Transverse colon (tissue), 4 donors: Measurements from ENCODE around the gene MTCH2. TPM values are rescaled to one million over a fixed set of nuclear protein-coding genes. Genes with fewer than 3 reads are reported as not detected.

ENCODE experiments used
- DNase-seq: peaks from one replicate; pipeline ENCODE4 v3.0.0-alpha.2; 2019
- H3K27ac ChIP-seq, 4 donors: fragments of 200-600 bp; sonication (generic); 2 replicates each; pipeline ENCODE4 v1.5.1; 2016 to 2018; ENCODE audit warnings: inconsistent platforms in 4 of 4
- H3K27me3 ChIP-seq: fragments of 200-600 bp; sonication (generic); 2 replicates; pipeline ENCODE4 v1.5.1; 2017; ENCODE audit warnings: inconsistent platforms
- H3K36me3 ChIP-seq, 4 donors: fragments of 200-600 bp; sonication (generic); 2 replicates each; pipeline ENCODE4 v1.5.1; 2017 to 2019; ENCODE audit warnings: inconsistent platforms in 4 of 4
- H3K4me1 ChIP-seq, 4 donors: fragments of 200-600 bp; sonication (generic); 2 replicates each; pipeline ENCODE4 v1.5.1; 2017 to 2020; ENCODE audit warnings: inconsistent platforms in 4 of 4
- H3K4me3 ChIP-seq, 4 donors: fragments of 200-600 bp; sonication (generic); 1 replicate in 1 of 4; 2 replicates in 3 of 4; pipeline versions ENCODE4 v1.5.1 to v1.6.1; 2017 to 2019; ENCODE audit warnings: inconsistent platforms in 4 of 4
- H3K9me3 ChIP-seq, 2 donors: fragments of 200-600 bp; sonication (generic); 2 replicates each; pipeline ENCODE4 v1.5.1; 2017 to 2019; ENCODE audit warnings: inconsistent platforms in 2 of 2
- CTCF ChIP-seq, 5 experiments: fragments of 200-600 bp in 3 of 5; fragments of 450-650 bp in 2 of 5; sonication (generic) in 3 of 5; IDR thresholded peaks; 1 replicate in 2 of 5; 2 replicates in 3 of 5; pipeline ENCODE4 v1.5.1; 2016 to 2017; ENCODE audit warnings: antibody characterized with exemption in 5 of 5, inconsistent platforms in 3 of 5, mild to moderate bottlenecking in 2 of 5, moderate library complexity in 1 of 5
- EP300 ChIP-seq: sonication (generic); formaldehyde crosslinking; IDR thresholded peaks from one replicate; pipeline ENCODE4 v1.6.1; 2017; ENCODE audit warnings: antibody characterized with exemption, low read depth
- POLR2A ChIP-seq: fragments of 450-650 bp; IDR thresholded peaks from one replicate; pipeline ENCODE4 v1.6.1; 2016; ENCODE audit warnings: antibody characterized with exemption, mild to moderate bottlenecking, moderate library complexity
- POLR2AphosphoS5 ChIP-seq, 3 donors: sonication (generic); formaldehyde crosslinking; IDR thresholded peaks; one replicate each; pipeline ENCODE4 v1.6.1; 2016; ENCODE audit warnings: antibody characterized with exemption in 3 of 3
- WGBS, 2 donors: methylation state at CpG; one replicate each; pipeline ENCODE4 v1.1.5; 2018; ENCODE audit warnings: low coverage in 1 of 2; 5-methylcytosine and 5-hydroxymethylcytosine counted together
- in situ Hi-C, 4 donors: fragments of 200-750 bp; cut with MboI; loops; one replicate each; pipeline versions ENCODE4 v1.15.0 to v1.15.1; 2017; ENCODE audit warnings: low sequenced_read_pairs in 3 of 4, low pct_ligation_motif_present in 1 of 4, low pct_unique_long_range_greater_than_20kb in 1 of 4
- intact Hi-C: fragments of 100-400 bp; cut with DNase I; formaldehyde crosslinking; loops from one replicate; pipeline ENCODE4 v1.15.1; 2023; ENCODE audit warnings: low total_unique reads
- total RNA-seq, 4 donors: library from RNA; depleted of rRNA; stranded (reverse); fragments of >200 nt; gene quantifications; one replicate each; pipeline ENCODE4 v1.1.0, GENCODE V29; 2016

Gene MTCH2
- total RNA-seq, 4 donors from 2014 or later, result 21.5 to 92.2 (median 61.0) TPM

- peaks cover 0 to 9% (median 0%) of the 10 kb centered on the region in 4 donors for H3K4me1 ChIP-seq
- in situ Hi-C loops, result no loop called here
- H3K4me3 ChIP-seq, result no peak overlapping the region
- H3K27me3 ChIP-seq, result peaks cover 33% of the 10 kb centered on the region
- peaks cover 0 to 21% (median 9%) of the 10 kb centered on the region in 4 donors for H3K36me3 ChIP-seq
- TF ChIP-seq EP300, result no peak
- TF ChIP-seq CTCF (IDR thresholded peaks at IDR 0.05), result no peak
- TF ChIP-seq POLR2AphosphoS5 (IDR thresholded peaks at IDR 0.05), result no peak
- no peak for TF ChIP-seq POLR2A
- peak; percentile 41 for DNase-seq
- no peaks in the 10 kb centered on the region for H3K9me3 ChIP-seq
- H3K27ac ChIP-seq, result no peak overlapping the region
- intact Hi-C loops, result no loop called here
- 80% methylated on average over 8 of the region's 14 CpGs; no CpG with 5 or more reads in 1 of the 2 donors for WGBS, 2 donors
These were observed 54.5 kb downstream of the MTCH2 start for GRCh38 chr11:47587723-47588326.

GRCh38 chr11:47587039-47587716 is 55.2 kb downstream of the MTCH2 start:
- H3K27me3 ChIP-seq, result peaks cover 26% of the 10 kb centered on the region
- 47 to 67% methylated on average over 3 to 6 of the region's 6 CpGs for WGBS, 2 donors
- H3K4me1 ChIP-seq, result peaks cover 0 to 9% (median 0%) of the 10 kb centered on the region in 4 donors
- TF ChIP-seq CTCF (IDR thresholded peaks at IDR 0.05), result no peak
- no peak for TF ChIP-seq EP300
- no peak for TF ChIP-seq POLR2AphosphoS5 (IDR thresholded peaks at IDR 0.05)
- no peak for TF ChIP-seq POLR2A
- in situ Hi-C loops, result no loop called here
- H3K4me3 ChIP-seq, result no peak overlapping the region
- H3K36me3 ChIP-seq, result peaks cover 0 to 27% (median 12%) of the 10 kb centered on the region in 4 donors
- intact Hi-C loops, result no loop called here
- no peak overlapping the region for H3K27ac ChIP-seq
- no peaks in the 10 kb centered on the region for H3K9me3 ChIP-seq
- no peak for DNase-seq

GRCh38 chr11:47586098-47586855 is 56.1 kb downstream of the MTCH2 start, which contains the start of gene FAM180B:
Gene FAM180B (plus strand): TSS chr11:47586678. CDS start chr11:47586769, 91 bp downstream.
- WGBS, 2 donors, result 66 to 73% methylated on average over 5 to 11 of the region's 12 CpGs
- Histone ChIP-seq H3K27me3 (peaks cover 18% of the 10 kb centered on the region), H3K27ac (no peak within 1 kb of the TSS), H3K36me3 (peaks cover 0 to 36% (median 16%) of the 10 kb centered on the region in 4 donors), H3K9me3 (no peaks in the 10 kb centered on the region), H3K4me3 (no peak within 1 kb of the TSS), H3K4me1 (peaks cover 0 to 9% (median 0%) of the 10 kb centered on the region in 4 donors)
- in situ Hi-C loops, result no loop called here
- TF ChIP-seq EP300 (no peak), CTCF (IDR thresholded peaks at IDR 0.05) (no peak), POLR2AphosphoS5 (IDR thresholded peaks at IDR 0.05) (no peak), POLR2A (no peak)
- no peak for DNase-seq
- intact Hi-C loops, result no loop called here

GRCh38 chr11:47583844-47584243 is 58.5 kb downstream of the MTCH2 start:
- intact Hi-C loops (no loop called here), in situ Hi-C loops (no loop called here)
- DNase-seq, result no peak
- no peaks in the 10 kb centered on the region for H3K27me3 ChIP-seq
- H3K4me3 ChIP-seq, result no peak overlapping the region
- TF ChIP-seq POLR2A, result no peak
- TF ChIP-seq CTCF (IDR thresholded peaks at IDR 0.05), result no peak
- TF ChIP-seq POLR2AphosphoS5 (IDR thresholded peaks at IDR 0.05), result no peak
- TF ChIP-seq EP300, result no peak
- H3K9me3 ChIP-seq, result no peaks in the 10 kb centered on the region
- WGBS, 2 donors, result 90 to 94% methylated on average over 3 to 5 of the region's 5 CpGs
- H3K36me3 ChIP-seq, result peaks cover 0 to 43% (median 19%) of the 10 kb centered on the region in 4 donors
- H3K4me1 ChIP-seq, result peaks cover 5 to 13% (median 13%) of the 10 kb centered on the region in 4 donors
- H3K27ac ChIP-seq, result no peak overlapping the region
